COLO829 (cell line): ENCODE measurements around the gene ARHGEF19.
"Not testable (repeated sequence)": the region's sequence is repeated elsewhere in the genome, so short reads cannot be mapped to it uniquely, and the experiment has no call there.

Experiments used
- DNase-seq: peaks from one replicate; pipeline ENCODE4 v3.0.0; 2012; ENCODE audit warnings: low spot score

ARHGEF19 gene

GRCh38 chr1:16204216-16204615 is 8.2 kb downstream of the ARHGEF19 start:
- no peak for DNase-seq

- DNase-seq, result no peak
Observed at GRCh38 chr1:16203550-16203949, 8.9 kb downstream of the ARHGEF19 start.

- DNase-seq, result no peak
Observed at GRCh38 chr1:16202281-16203210, 9.9 kb downstream of the ARHGEF19 start.

DNA sequence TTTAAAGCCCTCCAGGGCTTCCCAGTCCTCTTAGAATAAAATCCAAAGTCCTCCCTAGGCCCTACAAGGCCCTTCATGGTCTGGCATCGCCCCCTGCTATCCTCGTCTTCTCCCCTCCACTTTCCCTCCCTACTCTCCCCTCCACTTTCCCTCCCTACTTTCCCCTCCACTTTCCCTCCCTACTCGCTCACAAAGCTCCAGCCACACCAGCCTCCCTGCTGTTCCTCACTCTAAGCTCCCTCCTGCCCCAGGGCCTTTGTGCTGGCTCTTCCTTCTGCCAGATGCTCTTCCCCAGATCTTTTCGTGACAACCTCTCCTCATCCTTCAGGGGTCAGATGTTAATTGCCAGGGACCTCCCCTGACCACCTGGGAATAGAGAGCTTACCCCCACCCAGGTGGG is 12.8 kb downstream of the ARHGEF19 start:
- DNase-seq, result no peak

DNA sequence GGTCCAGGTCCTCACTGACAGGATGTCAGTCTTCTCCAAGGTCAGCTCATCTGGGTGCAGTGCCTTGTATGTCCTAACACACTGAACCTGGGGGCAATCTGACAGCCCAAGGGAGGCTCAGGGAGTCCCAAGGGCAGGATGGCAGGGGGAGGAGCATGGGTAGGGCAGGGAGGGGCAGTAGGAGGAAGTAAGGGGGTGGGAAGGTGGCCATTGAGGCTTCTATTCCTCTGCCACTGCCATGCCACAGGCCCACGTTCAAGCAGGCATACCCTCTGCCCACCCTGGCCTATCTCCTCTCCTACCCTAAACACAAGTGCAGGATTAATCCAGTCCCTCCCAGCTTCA is 13.3 kb downstream of the ARHGEF19 start:
- no peak for DNase-seq

DNA sequence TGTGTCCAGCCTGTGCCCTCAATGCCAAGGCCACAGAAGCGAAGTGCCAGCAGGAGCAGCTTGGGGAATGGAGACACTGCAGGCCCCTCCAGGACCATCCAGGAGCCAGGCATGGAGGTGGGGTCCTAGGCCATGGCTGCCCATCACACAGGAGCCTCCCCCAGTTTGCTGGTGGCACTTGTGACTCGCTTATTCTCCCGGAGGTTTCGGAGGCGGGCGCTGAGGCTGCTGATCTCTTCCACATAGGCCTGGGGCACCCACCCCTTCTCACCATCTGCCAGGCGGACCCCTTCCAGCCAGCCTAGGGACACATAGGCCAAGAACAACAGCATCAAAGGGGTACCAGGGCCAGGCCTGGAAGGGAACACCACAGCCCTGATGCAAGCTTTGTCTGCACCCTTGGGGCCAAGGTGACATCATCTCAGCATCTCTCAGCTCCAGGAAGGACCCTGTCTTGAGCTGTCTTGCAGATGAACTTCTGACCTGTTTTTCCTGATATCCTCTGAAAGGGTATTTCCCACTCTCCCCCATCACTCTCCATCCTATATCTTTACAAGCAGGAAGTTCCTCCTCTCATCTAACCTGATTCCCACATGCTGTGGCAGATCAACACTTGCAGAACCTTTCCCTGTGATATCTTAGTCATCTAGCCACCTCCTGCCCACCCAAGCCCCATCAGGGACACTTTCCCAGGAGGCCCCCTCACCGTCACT is 13.9 kb downstream of the ARHGEF19 start:
- no peak for DNase-seq

- no peak for DNase-seq
Observed at GRCh38 chr1:16196874-16197273, 15.6 kb downstream of the ARHGEF19 start.

DNA sequence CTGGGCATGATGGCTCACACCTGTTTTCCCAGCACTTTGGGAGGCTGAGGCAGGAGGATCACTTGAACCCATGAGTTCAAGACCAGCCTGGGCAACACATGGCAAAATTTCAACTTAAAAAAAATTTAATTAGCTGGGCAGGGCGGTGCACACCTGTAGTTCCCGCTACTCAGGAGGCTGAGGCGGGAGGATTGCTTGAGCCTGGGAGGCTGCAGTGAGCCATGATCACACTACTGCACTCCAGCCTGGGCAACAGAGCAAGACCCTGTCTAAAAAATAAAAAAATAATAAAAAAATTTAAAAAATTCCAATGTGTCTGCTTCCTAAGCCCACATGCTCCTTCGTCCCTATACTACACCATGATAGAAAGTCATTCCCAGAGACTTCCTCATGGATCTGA is 16.3 kb downstream of the ARHGEF19 start:
- not testable (repeated sequence) for DNase-seq

- no peak for DNase-seq
Observed at GRCh38 chr1:16195518-16195905, 16.9 kb downstream of the ARHGEF19 start.

- DNase-seq, result no peak
Observed at GRCh38 chr1:16191916-16192546, 20.4 kb downstream of the ARHGEF19 start.

DNA sequence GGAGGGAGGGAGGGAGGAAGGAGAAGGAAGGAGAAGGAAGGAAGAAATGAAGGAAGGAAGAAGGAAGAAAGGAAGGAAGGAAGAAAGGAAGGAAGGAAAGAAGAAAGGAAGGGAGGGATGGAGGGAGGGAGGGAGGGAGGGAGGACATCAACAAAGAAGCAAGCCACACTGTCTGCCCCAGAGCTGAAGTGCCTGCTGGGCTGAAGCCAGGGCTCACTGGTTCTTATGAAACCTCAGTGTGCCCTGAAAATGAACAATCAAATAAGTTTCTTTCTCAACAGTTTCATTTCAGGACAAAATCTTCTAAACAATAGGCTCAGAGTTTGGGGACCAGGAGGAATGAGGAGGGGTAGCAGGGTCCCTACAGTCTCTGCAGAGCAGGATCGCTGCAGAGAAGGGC is 21.1 kb downstream of the ARHGEF19 start:
- no peak for DNase-seq

- DNase-seq, result no peak
Observed at GRCh38 chr1:16189921-16190621, 22.4 kb downstream of the ARHGEF19 start.

DNA sequence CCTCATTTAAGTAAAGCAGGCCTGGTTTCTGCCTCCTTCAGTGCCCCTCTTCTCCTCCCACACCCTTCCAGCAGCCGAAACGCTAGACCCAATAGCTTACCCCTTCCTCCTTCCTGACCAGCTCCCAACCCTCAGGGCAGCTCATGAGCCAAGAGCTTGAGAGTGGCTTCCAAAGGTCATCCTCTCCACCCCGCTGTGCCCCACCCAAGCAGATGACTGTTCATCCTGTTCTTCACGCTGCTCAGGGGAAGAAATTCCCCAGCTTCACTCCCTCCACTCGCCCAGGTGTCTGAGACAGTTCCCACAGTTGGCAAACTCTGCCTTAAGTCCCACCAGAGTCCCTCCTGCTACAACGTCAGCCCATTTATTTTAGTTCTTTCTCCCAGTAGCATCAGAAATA is 23.4 kb downstream of the ARHGEF19 start:
- no peak for DNase-seq

DNA sequence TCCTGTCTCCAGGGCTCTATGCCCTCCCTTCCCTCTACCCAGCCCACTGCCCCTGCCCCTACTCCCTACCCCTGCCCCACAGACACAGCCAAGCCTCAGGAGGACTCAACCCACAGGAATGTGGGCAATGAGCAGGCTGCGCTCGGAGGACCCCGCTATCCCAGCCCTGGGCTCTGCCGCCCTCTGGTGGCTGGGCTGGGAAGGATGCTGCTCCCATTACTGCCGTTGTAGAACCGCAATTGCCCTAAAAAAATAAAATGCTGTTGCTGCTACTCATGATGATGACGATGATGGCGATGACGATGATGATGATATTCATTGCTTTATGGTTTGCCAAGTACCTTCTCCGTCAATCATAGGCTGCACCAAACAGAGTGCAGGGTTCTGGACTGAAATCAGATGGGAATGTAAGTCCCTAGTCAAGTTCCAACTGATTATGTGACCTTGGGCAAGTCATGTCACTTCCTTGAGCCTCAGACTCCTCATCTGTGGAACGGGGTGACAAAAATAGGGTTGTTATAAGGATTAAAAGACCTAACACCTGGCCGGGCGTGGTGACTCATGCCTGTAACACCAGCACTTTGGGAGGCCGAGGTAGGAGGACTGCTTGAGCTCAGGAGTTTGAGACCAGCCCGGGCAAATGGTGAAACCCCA is 24.6 kb downstream of the ARHGEF19 start:
- DNase-seq, result peak; percentile 66

- no peak for DNase-seq
Observed at GRCh38 chr1:16186655-16187235, 25.7 kb downstream of the ARHGEF19 start.

GRCh38 chr1:16184557-16185303 is 27.7 kb downstream of the ARHGEF19 start:
- no peak for DNase-seq

DNA sequence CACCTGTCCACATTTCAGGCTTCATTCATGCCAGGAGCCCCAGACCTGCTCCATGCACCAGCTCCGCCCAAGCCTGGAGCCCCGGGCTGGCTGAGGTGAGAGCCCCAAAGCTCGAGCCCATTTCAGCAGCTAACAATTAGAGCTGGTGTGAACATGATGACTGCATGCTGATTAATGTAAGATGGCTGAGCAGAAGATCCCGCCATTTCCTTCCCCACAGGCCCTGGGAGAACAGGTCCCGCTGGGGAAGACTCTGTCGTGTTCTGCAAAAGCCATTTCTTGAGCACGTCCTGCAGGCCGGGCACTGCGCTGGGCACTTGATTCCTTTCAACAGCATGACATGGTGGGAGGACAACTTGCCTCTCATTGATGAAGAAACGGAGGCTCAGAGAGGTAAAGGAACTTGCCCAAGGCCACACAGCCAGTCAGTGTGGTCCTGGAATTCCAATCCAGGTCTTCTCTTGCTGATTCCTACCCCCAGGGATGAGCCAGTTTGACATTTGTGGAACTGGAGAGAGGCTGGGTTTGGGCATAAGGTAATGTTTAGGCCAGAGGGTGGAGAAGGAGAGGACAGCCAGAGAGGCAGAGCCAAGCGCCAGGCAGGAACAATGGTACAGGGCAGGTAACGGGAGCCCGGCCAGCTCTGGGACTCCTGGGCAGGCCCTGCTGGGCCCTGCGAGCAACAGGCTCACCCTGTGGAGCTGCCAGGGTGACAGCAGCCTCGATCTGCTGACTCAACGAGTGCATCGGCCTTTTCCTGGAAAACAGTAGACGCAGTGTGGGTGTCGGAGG is 28.5 kb downstream of the ARHGEF19 start:
- DNase-seq, result no peak

- no peak for DNase-seq
Observed at GRCh38 chr1:16183179-16183578, 29.3 kb downstream of the ARHGEF19 start.

DNA sequence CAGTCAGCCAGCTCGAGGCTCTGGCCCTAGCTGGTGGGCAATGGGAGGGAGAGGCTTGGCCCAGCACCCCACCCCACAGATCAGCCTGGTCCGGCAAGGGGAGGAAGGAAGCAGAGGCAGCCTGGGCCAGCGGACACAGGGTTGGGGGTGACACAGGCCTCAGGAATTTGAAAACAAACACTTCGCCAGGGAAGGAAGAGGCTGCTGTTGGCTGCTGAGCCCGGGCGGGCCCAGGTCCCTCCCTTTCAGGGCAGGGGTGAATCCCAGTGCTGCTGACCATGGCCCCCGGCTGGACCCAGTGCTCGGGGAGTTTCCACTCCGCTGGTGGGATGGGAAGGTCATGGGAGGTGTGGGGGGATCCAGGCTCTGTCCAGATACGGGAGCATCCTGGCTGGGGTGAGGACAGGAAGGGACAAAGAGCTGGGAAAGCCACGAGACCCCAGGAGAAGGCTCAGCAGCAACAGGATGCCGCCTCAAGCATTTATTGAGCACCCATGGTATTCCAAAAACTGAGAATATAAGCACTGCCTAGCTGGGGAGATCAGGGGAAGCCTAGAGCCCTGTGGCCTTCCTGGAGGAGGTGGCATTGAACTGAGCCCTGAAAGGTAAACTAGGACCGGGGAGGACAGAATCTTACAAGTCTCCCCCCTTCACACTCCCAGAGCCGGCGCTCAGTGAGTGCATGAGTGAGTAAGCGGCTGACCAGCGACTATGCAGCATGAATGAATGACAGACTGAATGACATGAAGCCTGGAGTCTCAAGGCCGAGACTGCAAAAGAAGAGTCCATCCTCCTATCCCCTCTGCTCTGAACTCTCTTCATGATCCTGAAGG is 30.3 kb downstream of the ARHGEF19 start:
- no peak for DNase-seq
